Neuronal stem cell (in vitro differentiated cells): ENCODE results near the gene CHCHD3.

Source experiments
- DNase-seq: peaks from one replicate; pipeline ENCODE4 v3.0.0-alpha.2; 2013; ENCODE audit warnings: low spot score
- H2AFZ ChIP-seq: one replicate; pipeline ENCODE4 v1.6.1; 2013; ENCODE audit warnings: mild to moderate bottlenecking, low read length, inconsistent platforms
- H2AK5ac ChIP-seq: 2 replicates; pipeline ENCODE4 v1.6.1; 2013; ENCODE audit warnings: low read depth, mild to moderate bottlenecking, inconsistent platforms, low read length, moderate library complexity, mixed read lengths
- H2BK120ac ChIP-seq: 2 replicates; pipeline ENCODE4 v1.6.1; 2013; ENCODE audit warnings: low read depth, mild to moderate bottlenecking, inconsistent platforms, low read length, moderate library complexity, mixed read lengths
- H2BK12ac ChIP-seq: one replicate; pipeline ENCODE4 v1.6.1; 2013; ENCODE audit warnings: low read length, inconsistent platforms
- H2BK15ac ChIP-seq: 2 replicates; pipeline ENCODE4 v1.6.1; 2013; ENCODE audit warnings: mild to moderate bottlenecking, low read length, inconsistent platforms, mixed read lengths
- H2BK5ac ChIP-seq: one replicate; pipeline ENCODE4 v1.6.1; 2013; ENCODE audit warnings: inconsistent platforms, mild to moderate bottlenecking, low read length, moderate library complexity
- H3K14ac ChIP-seq: one replicate; pipeline ENCODE4 v1.6.1; 2013; ENCODE audit warnings: low read length, inconsistent platforms
- H3K18ac ChIP-seq: 2 replicates; pipeline ENCODE4 v1.6.1; 2013; ENCODE audit warnings: low read length, inconsistent platforms
- H3K23ac ChIP-seq: 2 replicates; pipeline ENCODE4 v1.6.1; 2013; ENCODE audit warnings: low read depth, mild to moderate bottlenecking, mixed read lengths, low read length, inconsistent platforms; ENCODE audit not compliant: poor library complexity
- H3K27ac ChIP-seq: replicated peaks from 3 replicates; pipeline ENCODE4 v1.5.1; 2013; ENCODE audit warnings: low read length, inconsistent platforms
- H3K27me3 ChIP-seq, 3 experiments: 2 replicates each; pipeline ENCODE4 v1.6.1; 2013; ENCODE audit warnings: low read length in 3 of 3, mild to moderate bottlenecking in 2 of 3, inconsistent platforms in 1 of 3, low read depth in 1 of 3, mixed read lengths in 1 of 3, moderate library complexity in 1 of 3; ENCODE audit not compliant: control insufficient read depth in 3 of 3, insufficient read depth in 3 of 3
- H3K36me3 ChIP-seq, 2 donors: replicated peaks in 1 of 2; 2 replicates each; pipeline ENCODE4 v1.6.1; 2013; ENCODE audit warnings: low read length in 2 of 2; ENCODE audit not compliant: control insufficient read depth in 2 of 2, insufficient read depth in 2 of 2
- H3K4ac ChIP-seq: 2 replicates; pipeline ENCODE4 v1.6.1; 2013; ENCODE audit warnings: inconsistent platforms, mild to moderate bottlenecking, low read length, moderate library complexity
- H3K4me1 ChIP-seq, 2 donors: 1 replicate in 1 of 2; 2 replicates in 1 of 2; pipeline ENCODE4 v1.6.1; 2013; ENCODE audit warnings: low read length in 2 of 2, low read depth in 1 of 2; ENCODE audit not compliant: control insufficient read depth in 2 of 2, insufficient read depth in 1 of 2
- H3K4me2 ChIP-seq: one replicate; pipeline ENCODE4 v1.6.1; 2013; ENCODE audit warnings: mild to moderate bottlenecking, low read length, inconsistent platforms; ENCODE audit not compliant: insufficient read depth, poor library complexity, severe bottlenecking
- H3K4me3 ChIP-seq, 2 donors: 2 replicates each; pipeline ENCODE4 v1.5.1; 2013; ENCODE audit warnings: low read length in 2 of 2, mild to moderate bottlenecking in 2 of 2, inconsistent platforms in 1 of 2, moderate library complexity in 1 of 2
- H3K79me1 ChIP-seq: one replicate; pipeline ENCODE4 v1.6.1; 2013; ENCODE audit warnings: low read depth, mild to moderate bottlenecking, inconsistent platforms, low read length, moderate library complexity
- H3K9ac ChIP-seq: one replicate; pipeline ENCODE4 v1.6.1; 2013; ENCODE audit warnings: mild to moderate bottlenecking, low read depth, low read length, inconsistent platforms; ENCODE audit not compliant: poor library complexity
- H3K9me3 ChIP-seq, 2 donors: replicated peaks in 1 of 2; 2 replicates each; pipeline versions ENCODE3 to v1.6.1; 2013; ENCODE audit warnings: low read length in 2 of 2, mild to moderate bottlenecking in 2 of 2, inconsistent platforms in 1 of 2, low read depth in 1 of 2, mixed read lengths in 1 of 2, moderate library complexity in 1 of 2; ENCODE audit not compliant: control insufficient read depth in 2 of 2, insufficient read depth in 1 of 2
- H4K8ac ChIP-seq: one replicate; pipeline ENCODE4 v1.6.1; 2013; ENCODE audit warnings: low read depth, mild to moderate bottlenecking, inconsistent platforms, low read length, moderate library complexity
- H4K91ac ChIP-seq: one replicate; pipeline ENCODE4 v1.6.1; 2013; ENCODE audit warnings: low read length, low read depth, mild to moderate bottlenecking, inconsistent platforms; ENCODE audit not compliant: poor library complexity
- WGBS, 2 donors: extraction: QIAGEN DNeasy Blood & Tissue Kit; methylation state at CpG; one replicate each; pipeline ENCODE4 v1.1.7; 2013; ENCODE audit warnings: missing lambda C conversion rate in 2 of 2, mixed read lengths in 1 of 2; ENCODE audit not compliant: insufficient read length in 2 of 2, insufficient replicate concordance in 1 of 2; ENCODE audit errors: extremely low coverage in 2 of 2; 5-methylcytosine and 5-hydroxymethylcytosine counted together

The CHCHD3 gene

GRCh38 chr7:132872034-132872433 is 209.9 kb downstream of the CHCHD3 start:
- no peak overlapping the region for H3K27ac ChIP-seq
- H2BK15ac ChIP-seq: no peak overlapping the region
- H2BK12ac ChIP-seq: no peak overlapping the region
- H3K4me1 ChIP-seq: peaks cover 3 to 20% of the 10 kb centered on the region in 2 donors
- H2BK5ac ChIP-seq: no peak overlapping the region
- H2BK120ac ChIP-seq: no peak overlapping the region
- H3K14ac ChIP-seq: no peak overlapping the region
- H4K8ac ChIP-seq: no peak overlapping the region
- no peaks in the 10 kb centered on the region for H3K9me3 ChIP-seq
- peaks cover 0 to 5% of the 10 kb centered on the region in 2 donors for H3K36me3 ChIP-seq
- H3K4me3 ChIP-seq: no peak overlapping the region
- H3K9ac ChIP-seq: no peak overlapping the region
- no peak overlapping the region for H3K4ac ChIP-seq
- H4K91ac ChIP-seq: no peak overlapping the region
- peaks cover 3% of the 10 kb centered on the region for H3K79me1 ChIP-seq
- H3K27me3 ChIP-seq: no peaks in the 10 kb centered on the region
- no CpG with 5 or more reads among the region's 5 CpGs for WGBS, 2 donors
- H3K4me2 ChIP-seq: no peak overlapping the region
- no peak overlapping the region for H3K18ac ChIP-seq
- no peak overlapping the region for H3K23ac ChIP-seq
- H2AFZ ChIP-seq: no peak overlapping the region
- no peak overlapping the region for H2AK5ac ChIP-seq
- no peak for DNase-seq

GRCh38 chr7:132871419-132871818 is 210.5 kb downstream of the CHCHD3 start:
- Histone ChIP-seq H4K91ac (no peak overlapping the region), H3K79me1 (peaks cover 3% of the 10 kb centered on the region), H2AK5ac (no peak overlapping the region), H3K9me3 (no peaks in the 10 kb centered on the region), H2BK15ac (no peak overlapping the region), H3K14ac (no peak overlapping the region), H4K8ac (no peak overlapping the region), H3K4me3 (no peak overlapping the region), H3K23ac (no peak overlapping the region), H3K4ac (no peak overlapping the region), H3K27ac (no peak overlapping the region), H2BK120ac (no peak overlapping the region), H3K4me1 (peaks cover 3 to 14% of the 10 kb centered on the region in 2 donors), H2BK12ac (no peak overlapping the region), H3K36me3 (peaks cover 0 to 5% of the 10 kb centered on the region in 2 donors), H3K18ac (no peak overlapping the region), H3K27me3 (no peaks in the 10 kb centered on the region), H3K9ac (no peak overlapping the region), H3K4me2 (no peak overlapping the region), H2AFZ (no peak overlapping the region), H2BK5ac (no peak overlapping the region)
- no peak for DNase-seq
- WGBS, 2 donors: no CpG with 5 or more reads among the region's 6 CpGs

GRCh38 chr7:132869166-132869861 is 212.6 kb downstream of the CHCHD3 start:
- no peak overlapping the region for H3K4me2 ChIP-seq
- H2BK15ac ChIP-seq: no peak overlapping the region
- no peak overlapping the region for H2BK120ac ChIP-seq
- peaks cover 3 to 9% of the 10 kb centered on the region in 2 donors for H3K4me1 ChIP-seq
- peaks cover 0 to 3% of the 10 kb centered on the region in 2 donors for H3K36me3 ChIP-seq
- no peak overlapping the region for H3K9ac ChIP-seq
- no peak overlapping the region for H4K8ac ChIP-seq
- H3K14ac ChIP-seq: no peak overlapping the region
- peaks cover 3% of the 10 kb centered on the region for H3K79me1 ChIP-seq
- H4K91ac ChIP-seq: no peak overlapping the region
- H2AK5ac ChIP-seq: no peak overlapping the region
- no peak overlapping the region for H3K23ac ChIP-seq
- H2AFZ ChIP-seq: no peak overlapping the region
- no peak overlapping the region for H3K4ac ChIP-seq
- WGBS, 2 donors: no CpG with 5 or more reads among the region's 5 CpGs
- peaks cover 0 to 2% of the 10 kb centered on the region in 2 donors for H3K9me3 ChIP-seq
- H2BK12ac ChIP-seq: no peak overlapping the region
- no peak overlapping the region for H3K18ac ChIP-seq
- H2BK5ac ChIP-seq: no peak overlapping the region
- DNase-seq: no peak
- H3K4me3 ChIP-seq: no peak overlapping the region
- no peak overlapping the region for H3K27ac ChIP-seq
- no peaks in the 10 kb centered on the region for H3K27me3 ChIP-seq

- Histone ChIP-seq H2BK5ac (no peak overlapping the region), H3K4me3 (no peak overlapping the region), H3K79me1 (no peaks in the 10 kb centered on the region), H3K9ac (no peak overlapping the region), H2AFZ (no peak overlapping the region), H3K14ac (no peak overlapping the region), H3K23ac (no peak overlapping the region), H3K18ac (no peak overlapping the region), H2BK120ac (no peak overlapping the region), H3K4me1 (peaks cover 3 to 9% of the 10 kb centered on the region in 2 donors), H2AK5ac (no peak overlapping the region), H3K4ac (no peak overlapping the region), H4K8ac (no peak overlapping the region), H3K27ac (no peak overlapping the region), H2BK12ac (no peak overlapping the region), H3K27me3 (no peaks in the 10 kb centered on the region), H4K91ac (no peak overlapping the region), H3K4me2 (no peak overlapping the region), H2BK15ac (no peak overlapping the region), H3K36me3 (no peaks in the 10 kb centered on the region), H3K9me3 (peaks cover 0 to 12% of the 10 kb centered on the region in 2 donors)
- no peak for DNase-seq
- WGBS, 2 donors: no CpG with 5 or more reads among the region's 1 CpG
Measured at GRCh38 chr7:132866551-132866950, 215.3 kb downstream of the CHCHD3 start.
